Islet precursor cell (in vitro differentiated cells): ENCODE data around the gene GLP1R.

Experiments
- DNase-seq: peaks from one replicate; pipeline ENCODE4 v3.0.0-alpha.2; 2018

GLP1R gene

GRCh38 chr6:39065561-39065960 is 17.0 kb downstream of the GLP1R start:
- no peak for DNase-seq

GRCh38 chr6:39068391-39068790 is 19.8 kb downstream of the GLP1R start:
- no peak for DNase-seq

- DNase-seq: peak; percentile 26
Observed at GRCh38 chr6:39072830-39073229, 24.2 kb downstream of the GLP1R start.

GRCh38 chr6:39073471-39074355 is 25.1 kb downstream of the GLP1R start:
- DNase-seq: peak; percentile 44

GRCh38 chr6:39074486-39074885 is 25.9 kb downstream of the GLP1R start:
- peak; percentile 37 for DNase-seq

- peak; percentile 39 for DNase-seq
Observed at GRCh38 chr6:39075010-39075686, 26.6 kb downstream of the GLP1R start.

GRCh38 chr6:39075807-39076622 is 27.4 kb downstream of the GLP1R start:
- DNase-seq: peak; percentile 32

- peak; percentile 31 for DNase-seq
Observed at GRCh38 chr6:39076623-39077535, 28.3 kb downstream of the GLP1R start.

GRCh38 chr6:39077882-39078594 is 29.5 kb downstream of the GLP1R start:
- DNase-seq: peak; percentile 12

GRCh38 chr6:39078695-39079094 is 30.1 kb downstream of the GLP1R start:
- DNase-seq: peak; percentile 23

GRCh38 chr6:39079197-39080125 is 30.9 kb downstream of the GLP1R start:
- peak; percentile 29 for DNase-seq

GRCh38 chr6:39080246-39080875 is 31.8 kb downstream of the GLP1R start:
- no peak for DNase-seq

- DNase-seq: peak; percentile 44
Observed at GRCh38 chr6:39082310-39082709, 33.7 kb downstream of the GLP1R start.

GRCh38 chr6:39083231-39083634 is 34.7 kb downstream of the GLP1R start:
- peak; percentile 54 for DNase-seq

- DNase-seq: no peak
Observed at GRCh38 chr6:39084506-39084905, 35.9 kb downstream of the GLP1R start.

GRCh38 chr6:39085129-39085797 is 36.7 kb downstream of the GLP1R start:
- DNase-seq: no peak

GRCh38 chr6:39086294-39086693 is 37.7 kb downstream of the GLP1R start:
- no peak for DNase-seq

- no peak for DNase-seq
Observed at GRCh38 chr6:39086711-39087110, 38.1 kb downstream of the GLP1R start.

- no peak for DNase-seq
Observed at GRCh38 chr6:39087197-39087596, 38.6 kb downstream of the GLP1R start.
